Stimulated activated CD8-positive, alpha-beta memory T cell treated with anti-CD3 and anti-CD28 coated beads, Interleukin-2, amount 100 ng/mL, for 1 hour (primary cell): ENCODE data around the gene IL1RL1.
"Not testable (repeated sequence)": the region's sequence is repeated elsewhere in the genome, so short reads cannot be mapped to it uniquely, and the experiment has no call there.

Experiments
- DNase-seq, 2 donors: peaks; one replicate each; pipeline ENCODE4 v3.0.0-alpha.2; 2020; ENCODE audit warnings: low read depth in 2 of 2

IL1RL1 gene

DNA sequence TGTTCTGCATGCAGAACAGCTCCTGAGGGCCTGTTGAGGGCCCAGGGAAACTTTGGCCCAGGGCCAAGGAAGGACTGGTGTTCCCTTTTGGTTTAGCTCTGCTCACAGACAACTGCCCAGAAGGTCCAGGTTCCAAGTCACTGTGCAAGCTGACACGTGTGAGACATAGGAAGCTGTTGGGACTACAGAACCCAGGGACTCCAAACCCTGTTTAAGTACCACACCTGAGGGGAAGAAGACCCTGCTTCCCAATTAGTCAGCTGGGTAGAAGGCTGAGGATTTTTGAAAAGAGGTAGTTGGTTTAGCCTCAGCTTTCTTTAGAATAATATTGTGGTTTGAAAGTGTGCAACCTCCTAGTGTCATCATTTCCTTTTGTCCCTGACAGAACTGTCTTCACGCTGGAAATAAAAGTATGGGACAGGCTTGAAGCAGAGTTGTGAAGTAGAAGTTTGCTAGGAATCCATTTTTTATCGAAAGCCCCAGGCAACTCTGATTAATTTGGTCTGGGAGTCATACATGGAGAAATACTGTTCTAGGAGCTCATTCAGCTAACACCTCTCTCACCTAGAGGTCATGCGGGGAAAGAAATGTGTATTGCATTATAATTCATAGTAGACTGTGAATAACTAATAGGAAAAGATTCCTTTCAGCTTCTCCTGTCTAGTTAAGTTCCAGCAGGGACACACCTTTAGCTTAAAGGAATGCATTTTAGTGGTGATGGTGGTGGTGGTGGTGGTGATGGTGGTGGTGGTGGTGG, 19.9 kb upstream of the IL1RL1 start:
- DNase-seq, result no peak

DNA sequence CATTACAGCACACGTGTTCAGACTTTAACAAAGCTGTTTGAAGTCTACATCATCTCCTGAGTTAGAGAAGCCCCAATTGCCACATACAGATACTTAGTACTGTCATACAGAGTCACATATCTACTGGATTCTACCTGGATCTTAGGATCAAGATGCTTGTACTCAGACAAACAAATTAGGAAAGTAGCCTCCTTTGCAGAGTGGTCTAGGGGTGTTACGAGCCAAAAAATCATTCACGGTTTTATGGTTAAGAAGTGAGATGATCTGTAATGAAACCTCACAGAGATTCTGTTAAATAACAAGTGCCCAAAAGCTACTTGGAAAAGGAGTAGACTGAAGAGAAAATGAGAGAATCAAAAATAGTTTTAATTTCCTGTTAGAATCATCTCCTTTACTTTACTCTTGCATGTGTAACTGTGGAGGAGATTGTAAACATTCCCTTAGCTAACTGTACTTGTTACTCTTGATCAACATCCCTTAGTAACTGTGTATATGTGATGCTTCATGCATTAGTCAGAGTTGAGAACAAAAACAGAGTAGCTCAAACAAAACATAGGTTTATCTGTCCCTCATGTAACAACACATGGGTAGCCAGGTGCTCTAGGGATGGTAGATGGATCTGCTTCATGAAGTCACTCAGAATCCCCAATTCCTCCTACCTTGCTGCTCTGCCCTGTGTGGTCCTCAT, 16.4 kb upstream of the IL1RL1 start:
- no peak for DNase-seq

DNA sequence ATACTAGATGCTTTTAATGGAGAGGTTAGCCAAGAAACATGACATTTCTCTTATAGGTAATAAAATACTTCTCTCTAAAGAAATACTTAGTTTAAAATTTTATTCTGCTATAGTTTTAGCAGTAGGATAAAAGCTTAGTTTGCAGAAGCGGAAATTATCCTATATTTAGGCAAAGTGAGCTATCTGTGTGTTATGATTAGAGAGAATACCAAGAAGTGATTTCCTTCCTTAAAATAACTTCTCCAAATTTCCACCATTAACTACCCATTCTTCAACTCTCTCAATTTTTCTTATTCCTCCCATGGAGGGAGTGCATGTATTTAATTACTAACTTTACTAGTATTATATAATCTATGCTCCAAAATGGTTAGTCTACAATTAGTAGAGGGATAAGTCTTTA, 15.8 kb upstream of the IL1RL1 start:
- no peak for DNase-seq

DNA sequence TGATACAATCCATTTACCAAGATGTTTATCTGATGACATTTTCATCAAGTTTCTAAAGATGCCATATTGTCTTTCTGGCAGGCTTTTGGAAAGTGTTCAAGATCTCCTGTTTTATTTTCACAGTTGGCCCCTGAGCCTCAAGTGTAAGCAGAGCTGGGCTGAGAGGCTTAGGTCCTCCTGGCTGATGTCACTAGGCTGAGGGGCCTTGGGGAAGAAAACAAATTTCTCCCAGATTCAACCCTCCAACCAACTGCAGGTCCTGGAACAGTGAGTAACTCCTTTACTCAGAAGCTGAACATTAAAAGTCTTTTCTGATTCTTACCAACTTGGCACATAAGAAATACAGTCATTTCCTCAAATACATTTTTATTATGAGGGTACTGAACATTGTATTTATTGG, 14.9 kb upstream of the IL1RL1 start:
- no peak for DNase-seq

DNA sequence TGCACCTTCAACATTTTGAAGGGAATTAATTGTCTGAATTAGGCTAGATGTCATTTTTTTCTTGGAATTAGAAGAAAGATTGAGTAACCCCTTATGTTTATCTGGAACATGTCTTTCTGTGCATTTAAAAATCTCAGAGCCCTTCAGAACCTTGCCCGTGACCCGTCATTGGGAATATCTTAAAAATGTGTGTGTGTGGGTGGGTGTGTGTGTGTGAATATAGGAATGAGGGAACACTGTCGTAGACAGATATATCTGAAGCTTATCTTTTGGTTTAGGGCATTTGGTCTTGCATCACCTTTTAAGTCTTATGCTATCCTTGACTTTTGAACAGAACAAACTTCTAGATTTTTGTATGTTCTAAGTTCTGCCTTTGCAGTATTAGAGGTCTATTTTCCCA, 13.5 kb upstream of the IL1RL1 start:
- no peak for DNase-seq

DNA sequence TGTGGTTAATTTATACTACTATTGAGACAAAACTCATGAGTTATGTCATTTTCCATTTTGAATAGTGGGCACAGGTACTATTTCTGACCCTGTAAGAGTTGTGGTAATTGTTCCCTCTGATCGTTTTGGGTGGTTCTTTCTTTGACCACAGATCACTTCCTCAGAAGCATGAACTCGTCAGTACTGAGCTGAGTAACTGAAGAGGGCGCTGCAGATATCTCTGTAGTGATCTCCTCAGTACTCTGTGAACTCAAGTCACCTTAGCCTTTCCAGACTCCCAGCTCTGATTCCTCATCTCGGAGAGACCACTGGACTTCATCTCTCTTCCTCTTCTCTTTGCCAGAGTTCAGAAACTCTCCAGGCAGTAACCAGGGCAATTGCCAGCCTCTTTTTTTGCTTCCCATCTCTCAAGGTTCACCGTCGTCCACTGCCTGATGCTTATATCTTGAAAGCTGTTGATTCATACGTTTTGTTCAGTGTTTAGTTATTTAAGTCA, 9.4 kb upstream of the IL1RL1 start:
- DNase-seq, result peak in 1 of 2 donors; percentile 11

DNA sequence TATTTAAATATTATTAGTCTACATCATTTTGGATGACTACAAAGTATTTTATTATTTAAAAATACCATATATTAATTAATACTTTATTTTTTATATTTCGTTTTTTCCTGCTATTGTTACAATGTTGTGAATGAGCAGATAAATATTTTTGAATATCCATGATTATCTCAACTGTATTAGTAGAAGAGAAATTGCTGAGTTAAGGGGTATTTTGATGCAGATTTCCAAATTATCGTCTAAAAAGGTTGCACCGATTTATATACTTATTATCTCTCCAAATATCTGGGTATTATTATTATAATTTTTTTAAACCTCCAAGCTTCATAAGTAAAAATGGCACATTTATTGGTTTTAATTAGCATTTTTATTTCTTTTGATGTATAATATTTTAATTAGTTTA, 8.9 kb upstream of the IL1RL1 start:
- DNase-seq, result no peak

DNA sequence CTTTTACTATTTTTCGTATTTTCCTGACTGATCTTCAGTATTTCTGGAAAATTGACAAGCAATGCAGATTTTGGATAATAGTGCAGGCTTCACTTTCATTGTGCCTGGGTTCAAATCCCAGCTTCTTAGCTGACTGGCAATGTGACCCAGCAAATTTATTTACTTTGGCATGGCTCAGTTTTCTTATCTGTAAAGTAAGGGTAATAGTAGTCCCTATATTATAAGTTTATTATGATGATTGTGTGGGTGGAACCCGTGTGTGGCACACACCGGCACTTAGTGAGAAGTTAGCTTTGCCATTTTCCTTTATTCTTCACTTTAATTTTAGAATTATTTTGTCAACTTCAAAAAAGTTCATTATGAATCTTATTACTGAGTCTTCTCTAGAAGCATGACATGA, 7.8 kb upstream of the IL1RL1 start:
- DNase-seq, result no peak

DNA sequence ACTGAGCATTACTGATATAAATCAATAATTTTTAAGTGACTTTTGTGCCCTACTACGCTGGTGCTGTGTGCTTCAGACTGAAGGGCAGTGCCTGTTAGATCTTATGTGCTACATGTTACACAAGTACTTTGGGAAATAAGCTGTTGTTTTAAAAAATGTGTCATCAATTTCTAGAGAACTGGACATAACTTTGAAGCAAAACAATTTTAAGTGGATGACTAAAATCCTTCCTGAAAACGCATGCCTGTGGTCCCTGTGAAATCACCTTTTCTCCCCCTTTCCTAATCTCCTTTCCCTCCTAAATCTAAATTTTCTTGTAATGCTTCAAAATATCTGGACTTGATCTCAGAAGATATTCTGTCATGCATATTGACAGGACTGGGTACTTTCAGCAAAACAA, 7.1 kb upstream of the IL1RL1 start:
- DNase-seq, result no peak

DNA sequence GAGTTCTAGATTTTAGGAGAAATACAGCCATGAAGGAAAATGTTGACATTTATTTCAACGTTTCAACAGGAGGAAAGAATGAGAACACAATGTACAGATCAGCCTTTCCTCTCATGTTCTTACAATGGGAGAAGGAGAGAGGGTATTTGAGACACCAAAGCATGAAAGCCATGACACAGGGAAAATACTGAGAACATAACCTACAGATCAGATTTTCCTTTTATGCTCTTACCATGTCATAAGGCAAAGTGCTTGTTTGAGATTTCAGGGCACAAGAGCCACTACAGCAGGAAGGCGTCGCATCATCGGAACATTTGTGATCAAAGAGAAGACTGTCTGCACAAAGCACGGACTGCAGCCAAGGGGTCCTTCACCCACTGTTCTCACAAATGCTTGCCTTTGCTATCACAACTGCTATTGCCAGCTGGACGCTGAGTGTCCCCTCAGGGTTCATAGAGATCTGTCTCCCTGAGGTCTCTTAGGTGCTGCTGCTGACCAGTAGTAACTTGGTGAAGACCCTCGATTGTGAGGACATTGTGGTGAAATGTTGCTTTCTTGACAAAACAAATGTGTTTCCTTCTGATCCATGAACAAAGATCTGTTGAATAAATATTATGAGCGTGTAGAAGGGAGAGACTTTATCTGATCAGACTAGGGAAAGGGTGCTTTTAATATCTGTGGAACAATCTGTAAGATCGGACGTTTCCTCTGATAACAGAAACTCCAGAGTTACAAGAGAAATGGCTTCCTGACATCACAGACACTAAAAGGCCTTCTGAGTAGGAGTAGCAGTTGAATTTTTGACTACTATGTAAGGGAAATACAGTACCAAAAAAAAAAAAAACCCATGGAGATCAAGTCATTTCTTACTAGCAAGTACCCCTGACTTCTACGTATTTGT, 6.4 kb upstream of the IL1RL1 start:
- no peak for DNase-seq

DNA sequence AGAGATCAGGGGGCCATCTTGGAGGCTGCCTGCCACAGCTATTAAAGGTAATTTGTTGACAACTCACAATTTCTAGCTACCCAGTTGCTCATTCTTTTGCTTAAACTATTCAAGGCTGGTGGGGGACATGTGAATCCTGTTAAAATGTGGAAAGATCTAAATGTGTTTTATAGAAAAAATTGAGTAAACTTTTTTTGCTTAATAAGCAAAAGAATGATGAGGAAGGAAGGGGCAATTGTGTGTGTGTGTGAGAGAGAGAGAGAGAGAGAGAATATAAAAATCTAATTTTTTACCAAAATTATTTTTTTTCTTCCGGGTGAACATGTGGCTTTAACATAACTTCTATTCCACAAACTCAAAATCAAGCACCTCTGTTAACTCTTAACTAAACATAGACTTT, 5.2 kb upstream of the IL1RL1 start:
- no peak for DNase-seq

DNA sequence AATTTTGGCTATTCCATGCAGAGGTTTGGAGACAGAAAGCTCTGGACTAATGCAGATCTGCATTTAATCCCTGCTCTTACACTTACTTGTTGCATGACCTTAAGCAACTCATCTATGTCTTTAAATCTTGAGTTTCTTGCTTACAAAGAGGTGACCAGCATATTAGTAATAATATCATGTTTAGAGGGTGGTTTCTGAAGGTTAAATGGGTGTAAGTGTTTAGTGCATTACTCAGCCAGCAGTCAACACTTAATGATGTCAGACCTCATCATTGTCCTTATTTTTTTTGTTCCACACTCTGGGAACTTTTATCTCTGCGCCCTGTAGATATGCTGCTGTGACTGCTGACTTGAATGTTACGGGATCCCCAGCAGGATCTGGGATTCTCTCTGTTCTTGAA, 1.7 kb downstream of the IL1RL1 start:
- no peak for DNase-seq

DNA sequence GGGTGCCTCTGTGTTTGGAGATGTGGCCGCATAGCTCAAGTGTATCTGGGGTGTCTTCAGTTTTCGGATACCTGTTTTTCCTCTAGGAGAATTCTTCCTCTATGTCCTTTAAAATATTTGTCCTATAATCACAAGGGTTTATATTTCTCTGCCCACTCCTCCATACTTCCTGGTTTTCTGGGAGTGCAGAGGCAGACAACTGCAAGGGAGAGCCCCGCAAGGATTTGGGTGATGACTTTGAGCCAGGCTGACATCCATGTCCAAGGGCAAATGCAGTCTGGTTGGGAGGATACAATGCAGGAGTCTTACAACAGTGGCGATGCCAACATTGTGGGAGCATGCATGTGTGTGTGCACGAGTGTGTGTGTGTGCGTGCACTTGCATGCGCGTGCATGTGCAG, 2.1 kb downstream of the IL1RL1 start:
- DNase-seq, result no peak

DNA sequence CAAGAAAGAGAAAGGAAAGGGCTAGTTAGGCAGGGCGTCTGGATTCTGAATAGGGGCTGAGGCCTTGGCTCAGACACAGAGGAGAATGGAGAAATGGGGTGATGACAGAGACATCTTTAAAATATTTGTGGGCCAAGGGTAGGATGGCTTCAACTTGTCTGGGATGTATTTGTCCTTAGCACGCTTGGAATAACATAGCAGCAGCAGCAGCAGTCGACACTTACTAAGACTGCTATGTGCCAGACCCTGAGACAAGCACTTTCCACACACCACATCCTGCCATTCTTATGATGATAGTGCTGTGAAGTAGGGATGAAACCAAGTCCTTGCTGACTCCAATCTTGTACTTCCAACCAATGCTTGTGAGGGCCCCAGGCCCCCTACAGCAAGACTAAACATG, 2.6 kb downstream of the IL1RL1 start:
- no peak for DNase-seq

DNA sequence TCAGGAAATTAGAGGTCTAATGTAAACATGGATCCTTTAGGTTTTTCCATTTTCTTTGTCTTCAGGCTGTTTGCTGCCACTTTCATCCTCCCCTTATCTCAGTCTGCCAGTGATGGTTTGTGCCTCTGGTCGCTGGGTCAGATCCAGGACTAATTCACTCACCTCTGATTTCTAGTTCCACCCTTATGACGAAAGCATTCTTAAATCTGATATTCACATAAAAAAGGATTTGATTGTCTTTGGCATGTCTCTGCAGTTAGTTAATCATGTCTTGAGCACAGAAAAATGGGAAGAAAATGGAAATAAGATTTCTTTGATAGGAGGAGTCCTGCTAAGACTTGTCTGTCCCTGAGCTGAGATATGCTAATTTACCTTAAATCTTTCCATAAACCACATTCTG, 4.6 kb downstream of the IL1RL1 start:
- no peak for DNase-seq

DNA sequence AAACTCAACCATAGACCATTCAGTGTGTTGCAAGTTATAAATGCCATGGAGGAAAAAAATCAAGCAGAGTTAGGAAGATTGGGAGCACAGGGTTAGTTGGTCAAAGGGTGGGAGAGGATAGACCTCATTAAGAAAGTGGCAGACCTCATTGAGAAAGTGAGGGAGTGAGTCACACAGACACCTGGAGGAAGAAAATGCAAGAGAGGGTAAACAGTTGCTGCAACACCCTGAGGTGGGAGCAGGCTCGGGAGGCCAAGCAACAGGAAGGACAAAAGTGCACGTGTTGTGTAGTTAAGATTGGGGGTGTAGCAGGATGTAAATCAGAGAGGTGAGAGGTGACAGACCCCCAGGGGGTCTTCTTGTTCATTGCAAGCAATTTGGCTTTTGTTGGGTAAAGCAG, 6.4 kb downstream of the IL1RL1 start:
- DNase-seq, result no peak

DNA sequence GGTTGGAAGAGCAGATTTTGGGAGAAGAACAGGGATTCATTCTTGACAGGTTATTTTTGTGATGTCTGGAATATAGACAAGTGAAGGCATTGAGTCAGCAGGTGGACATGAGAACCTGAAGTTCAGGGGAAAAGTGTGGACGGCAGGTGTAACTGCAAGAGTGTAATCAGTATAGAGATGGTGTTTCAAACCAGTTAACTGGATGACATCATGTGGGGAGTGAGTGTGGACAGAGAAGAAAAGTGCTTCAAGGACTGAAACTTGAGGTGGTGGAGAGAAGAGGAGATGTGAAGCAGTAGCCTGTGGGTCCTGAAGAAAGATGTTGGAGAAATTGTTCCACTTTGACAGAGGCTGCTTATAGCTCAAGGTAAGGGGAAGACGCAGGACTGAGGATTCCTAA, 7.1 kb downstream of the IL1RL1 start:
- DNase-seq, result no peak

DNA sequence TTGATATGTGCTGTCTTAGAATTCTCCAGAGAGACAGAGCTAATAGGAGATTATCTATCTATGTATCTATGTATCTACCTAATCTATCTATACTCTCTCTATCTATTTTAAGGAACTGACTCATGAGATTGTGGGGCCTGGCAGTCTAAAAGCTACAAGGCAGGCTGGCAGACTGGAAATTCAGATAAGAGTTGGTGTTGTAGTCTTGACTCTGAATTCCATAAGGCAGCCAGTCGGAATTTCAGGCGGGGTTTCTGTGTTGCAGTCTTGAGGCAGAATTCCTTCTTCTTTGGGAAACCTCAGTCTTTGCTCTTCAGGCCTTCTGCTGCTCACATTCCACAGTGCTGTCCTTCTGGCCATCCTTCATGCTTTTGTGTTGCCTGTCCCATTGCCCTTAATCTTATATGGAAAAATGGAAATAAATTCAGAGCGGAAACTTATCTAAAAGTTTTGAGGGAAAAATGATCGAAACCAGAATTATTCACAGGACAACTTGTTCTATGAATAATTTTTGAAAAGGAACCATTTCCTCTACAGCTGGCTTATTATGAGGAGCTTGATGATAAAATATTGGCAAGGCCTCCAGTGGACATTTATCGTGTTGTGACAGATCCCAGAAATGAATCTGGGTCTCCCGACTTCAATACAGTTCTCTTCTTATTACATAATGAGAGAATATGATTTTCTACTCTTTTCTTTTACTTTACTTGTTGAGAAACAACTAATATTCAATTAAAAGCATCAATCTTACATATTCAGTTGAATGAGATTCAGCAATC, 10.8 kb downstream of the IL1RL1 start:
- no peak for DNase-seq

DNA sequence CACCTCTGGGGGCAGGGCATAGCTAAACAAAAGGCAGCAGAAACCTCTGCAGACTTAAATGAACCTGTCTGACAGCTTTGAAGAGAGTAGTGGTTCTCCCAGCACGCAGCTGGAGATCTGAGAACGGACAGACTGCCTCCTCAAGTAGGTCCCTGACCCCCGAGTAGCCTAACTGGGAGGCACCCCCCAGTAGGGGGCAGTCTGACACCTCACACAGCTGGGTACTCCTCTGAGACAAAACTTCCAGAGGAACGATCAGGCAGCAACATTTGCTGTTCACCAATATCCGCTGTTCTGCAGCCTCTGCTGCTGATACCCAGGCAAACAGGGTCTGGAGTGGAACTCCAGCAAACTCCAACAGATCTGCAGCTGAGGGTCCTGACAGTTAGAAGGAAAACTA, 13.6 kb downstream of the IL1RL1 start:
- DNase-seq, result not testable (repeated sequence)

DNA sequence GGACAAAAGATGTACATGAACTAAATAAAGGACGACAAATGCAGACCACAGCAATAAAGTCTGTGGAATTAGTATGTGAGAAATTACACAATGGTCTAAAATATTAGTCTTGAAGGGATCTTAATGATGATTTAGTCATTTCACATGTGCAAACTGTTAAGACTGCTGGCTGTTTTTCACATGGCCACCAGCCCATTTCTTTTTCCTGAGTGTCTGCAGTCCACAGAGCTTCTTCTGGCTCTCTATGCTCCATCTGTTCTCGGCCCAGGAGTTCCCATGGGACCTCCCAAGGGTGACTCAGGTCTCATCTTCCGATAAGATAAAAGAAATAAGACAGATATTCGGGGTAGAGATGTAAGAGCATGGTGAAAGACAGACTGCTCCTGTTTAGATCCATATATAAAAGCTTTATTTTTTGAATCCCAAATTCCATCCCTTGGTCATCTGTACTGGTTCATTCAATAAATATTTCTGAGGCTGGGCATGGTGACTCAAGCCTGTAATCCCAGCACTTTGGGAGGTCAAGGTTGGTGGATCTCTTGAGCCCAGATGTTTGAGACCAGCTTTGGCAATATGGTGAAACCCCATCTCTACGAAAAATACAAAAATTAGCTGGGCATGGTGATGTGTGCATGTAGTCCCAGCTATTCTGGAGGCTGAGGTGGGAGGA, 20.1 kb downstream of the IL1RL1 start:
- no peak for DNase-seq

DNA sequence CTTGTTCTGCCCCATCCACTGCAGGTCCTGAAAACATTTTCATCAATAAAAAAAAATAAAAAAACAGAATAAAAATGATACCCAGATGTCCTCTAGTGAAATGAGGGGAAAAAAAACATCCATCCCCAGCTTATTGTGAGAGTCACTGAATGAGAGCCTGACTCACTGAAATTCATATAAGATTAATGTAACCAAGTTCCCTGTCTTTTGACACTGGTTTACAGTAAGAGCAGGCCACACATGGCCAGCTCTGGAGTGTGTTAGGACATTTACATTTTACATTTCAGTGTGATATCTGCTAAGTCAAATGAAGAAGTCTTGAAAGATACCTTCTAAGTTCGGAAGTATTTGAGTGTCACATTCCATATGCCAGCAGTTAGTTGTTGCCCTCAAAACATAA, 23.1 kb downstream of the IL1RL1 start:
- DNase-seq, result no peak
